Subcutaneous adipose tissue (tissue), 4 donors: ENCODE measurements around the gene OCLN. TPM values are rescaled to one million over a fixed set of nuclear protein-coding genes. Genes with fewer than 3 reads are reported as not detected.

ENCODE experiments used
- total RNA-seq, 4 donors: library from RNA; depleted of rRNA; stranded (reverse); fragments of >200 nt; gene quantifications; one replicate each; pipeline ENCODE4 v1.1.0, GENCODE V29; 2016
- TF ChIP-seq, protein P1 (sequence below): fragments of 450-650 bp; IDR thresholded peaks from one replicate; pipeline ENCODE4 v1.5.1; 2016; ENCODE audit warnings: low read depth, mild to moderate bottlenecking, control low read depth, antibody characterized with exemption, moderate library complexity

Gene OCLN
- total RNA-seq, 4 donors from 2014 or later: 0.44 to 3.4 (median 2.8) TPM

DNA sequence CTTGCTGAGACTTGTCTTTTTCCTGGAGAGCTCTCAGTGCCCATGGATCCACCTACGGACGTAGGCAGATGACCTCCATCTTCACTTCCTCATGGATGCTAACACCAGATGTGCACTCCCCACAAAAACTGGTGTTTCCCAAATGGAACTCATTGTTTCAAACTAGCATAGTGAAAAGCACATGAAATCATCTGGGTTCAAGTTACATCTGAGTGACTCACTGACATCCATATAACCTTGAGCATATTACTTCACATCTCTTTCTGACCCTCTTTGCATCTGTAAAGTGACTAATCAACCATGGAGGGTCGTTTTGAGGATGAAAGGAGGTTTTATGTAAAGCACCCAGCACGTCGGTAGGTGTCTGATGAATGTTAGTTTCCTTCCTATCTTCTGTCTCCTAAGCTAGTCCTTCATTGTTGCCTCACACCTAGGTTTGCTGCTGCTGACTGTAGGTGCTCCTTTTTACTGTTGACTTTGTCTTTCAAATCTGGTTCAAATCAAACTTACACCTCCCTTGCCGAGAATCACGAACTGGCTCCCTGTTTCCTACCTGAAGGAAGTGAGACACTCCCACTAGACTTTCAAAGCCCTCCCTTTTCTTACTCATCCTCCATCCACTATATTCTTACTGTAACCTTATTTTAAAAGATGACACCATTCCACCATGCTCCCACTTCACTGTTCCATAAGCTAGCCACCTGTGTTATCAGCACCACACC, 10.3 kb downstream of the OCLN start:
- TF ChIP-seq, protein P1, sequence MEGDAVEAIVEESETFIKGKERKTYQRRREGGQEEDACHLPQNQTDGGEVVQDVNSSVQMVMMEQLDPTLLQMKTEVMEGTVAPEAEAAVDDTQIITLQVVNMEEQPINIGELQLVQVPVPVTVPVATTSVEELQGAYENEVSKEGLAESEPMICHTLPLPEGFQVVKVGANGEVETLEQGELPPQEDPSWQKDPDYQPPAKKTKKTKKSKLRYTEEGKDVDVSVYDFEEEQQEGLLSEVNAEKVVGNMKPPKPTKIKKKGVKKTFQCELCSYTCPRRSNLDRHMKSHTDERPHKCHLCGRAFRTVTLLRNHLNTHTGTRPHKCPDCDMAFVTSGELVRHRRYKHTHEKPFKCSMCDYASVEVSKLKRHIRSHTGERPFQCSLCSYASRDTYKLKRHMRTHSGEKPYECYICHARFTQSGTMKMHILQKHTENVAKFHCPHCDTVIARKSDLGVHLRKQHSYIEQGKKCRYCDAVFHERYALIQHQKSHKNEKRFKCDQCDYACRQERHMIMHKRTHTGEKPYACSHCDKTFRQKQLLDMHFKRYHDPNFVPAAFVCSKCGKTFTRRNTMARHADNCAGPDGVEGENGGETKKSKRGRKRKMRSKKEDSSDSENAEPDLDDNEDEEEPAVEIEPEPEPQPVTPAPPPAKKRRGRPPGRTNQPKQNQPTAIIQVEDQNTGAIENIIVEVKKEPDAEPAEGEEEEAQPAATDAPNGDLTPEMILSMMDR: no peak

DNA sequence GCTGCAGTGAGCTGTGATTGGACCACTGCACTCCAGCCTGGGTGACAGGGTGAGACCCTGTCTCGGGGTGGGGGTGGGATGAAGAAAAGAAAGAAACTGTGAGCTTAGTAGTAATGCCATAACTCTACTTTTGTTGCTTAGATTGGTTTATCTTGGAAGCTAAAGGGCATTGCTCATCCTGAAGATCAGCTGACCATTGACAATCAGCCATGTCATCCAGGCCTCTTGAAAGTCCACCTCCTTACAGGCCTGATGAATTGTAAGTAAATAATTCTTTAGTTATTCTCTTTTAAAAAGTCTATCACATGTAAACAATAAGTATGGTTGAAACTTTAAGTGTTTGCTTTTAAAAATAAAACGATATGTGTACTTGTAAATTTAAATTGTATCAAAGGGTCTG, 11.4 kb downstream of the OCLN start:
- TF ChIP-seq, protein P1: no peak

DNA sequence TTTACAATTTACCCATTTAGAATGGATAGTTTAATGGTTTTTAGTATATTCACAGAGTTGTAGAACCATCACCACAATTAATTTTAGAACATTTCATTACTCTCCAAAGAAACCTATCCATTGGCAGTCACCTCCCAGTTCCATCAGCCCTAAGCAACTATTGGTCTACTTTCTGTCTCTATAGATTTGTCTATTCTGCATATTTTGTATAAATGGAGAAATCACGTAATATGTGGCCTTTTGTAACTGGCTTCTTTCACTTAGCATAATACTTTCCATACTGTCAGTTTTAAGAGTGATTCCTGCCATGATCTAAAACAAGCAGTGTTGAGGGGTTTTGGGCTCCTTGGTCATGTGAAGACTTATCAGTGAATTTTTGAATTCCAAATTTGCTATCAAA, 12.7 kb downstream of the OCLN start:
- TF ChIP-seq, protein P1: no peak

DNA sequence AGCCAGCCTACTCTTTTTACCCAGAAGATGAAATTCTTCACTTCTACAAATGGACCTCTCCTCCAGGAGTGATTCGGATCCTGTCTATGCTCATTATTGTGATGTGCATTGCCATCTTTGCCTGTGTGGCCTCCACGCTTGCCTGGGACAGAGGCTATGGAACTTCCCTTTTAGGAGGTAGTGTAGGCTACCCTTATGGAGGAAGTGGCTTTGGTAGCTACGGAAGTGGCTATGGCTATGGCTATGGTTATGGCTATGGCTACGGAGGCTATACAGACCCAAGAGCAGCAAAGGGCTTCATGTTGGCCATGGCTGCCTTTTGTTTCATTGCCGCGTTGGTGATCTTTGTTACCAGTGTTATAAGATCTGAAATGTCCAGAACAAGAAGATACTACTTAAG, 16.6 kb downstream of the OCLN start:
- TF ChIP-seq, protein P1: no peak

DNA sequence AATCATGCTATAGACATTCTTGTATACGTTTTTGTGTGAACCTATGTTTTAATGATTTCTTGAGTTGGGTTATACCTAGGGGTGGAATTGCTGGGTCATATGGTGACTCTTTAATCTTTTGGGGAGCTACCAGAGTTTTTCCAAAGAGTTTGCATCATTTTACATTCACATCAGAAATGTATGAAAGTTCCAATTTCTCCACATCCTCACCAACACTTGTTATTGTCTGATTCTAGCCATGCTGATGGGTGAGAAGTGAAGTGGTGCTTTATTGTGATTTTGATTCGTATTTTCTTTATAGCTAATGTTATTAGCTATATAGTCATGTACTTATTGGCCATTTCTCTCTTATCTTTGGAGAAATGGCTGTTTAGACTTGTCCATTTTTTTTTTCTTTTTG, 18.1 kb downstream of the OCLN start:
- TF ChIP-seq, protein P1: no peak

DNA sequence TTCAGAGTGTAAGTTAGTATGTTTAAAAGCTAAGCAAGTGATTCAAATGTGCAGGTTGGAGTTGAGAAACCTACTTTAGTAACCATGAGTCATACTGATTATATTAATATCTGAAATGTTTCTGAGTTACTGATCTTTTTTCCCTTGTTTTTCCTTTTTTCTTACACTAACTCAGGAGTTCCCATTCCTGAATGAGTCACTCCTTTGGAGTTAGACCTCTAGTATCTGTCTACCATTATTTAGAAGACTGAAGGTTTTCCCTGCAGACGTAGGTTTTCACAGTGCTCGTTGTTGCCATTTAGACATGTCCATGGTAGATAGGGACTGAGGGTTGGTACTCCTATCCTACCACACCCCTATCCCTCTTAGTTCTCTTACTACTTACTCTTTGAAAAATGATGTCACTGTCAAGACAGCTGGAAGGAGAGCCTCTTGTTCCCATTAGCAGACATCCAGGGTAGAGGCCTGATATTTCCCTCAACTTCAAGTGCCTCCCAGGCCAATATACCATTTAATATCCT, 20.2 kb downstream of the OCLN start:
- TF ChIP-seq, protein P1: no peak

DNA sequence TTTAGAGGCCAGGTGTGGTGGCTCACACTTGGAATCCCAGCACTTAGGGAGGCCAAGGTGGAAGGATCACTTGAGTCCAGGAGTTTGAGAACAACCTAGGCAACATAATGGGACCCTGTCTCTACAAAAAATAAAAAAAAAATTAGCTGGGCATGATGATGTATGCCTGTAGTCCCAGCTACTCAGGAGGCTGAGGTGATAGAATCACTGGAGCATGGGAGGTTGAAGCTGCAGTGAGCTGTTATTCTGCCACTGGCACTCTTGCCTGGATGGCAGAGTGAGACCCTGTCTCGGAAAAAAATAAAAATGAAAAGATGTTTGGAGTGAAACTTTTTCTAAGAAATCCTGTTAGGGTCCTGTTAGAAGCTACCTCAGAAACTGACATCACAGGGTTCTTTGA, 24.2 kb downstream of the OCLN start:
- TF ChIP-seq, protein P1: no peak
